Measurements from ENCODE around the gene CEACAM18.

CEACAM18 gene

DNA sequence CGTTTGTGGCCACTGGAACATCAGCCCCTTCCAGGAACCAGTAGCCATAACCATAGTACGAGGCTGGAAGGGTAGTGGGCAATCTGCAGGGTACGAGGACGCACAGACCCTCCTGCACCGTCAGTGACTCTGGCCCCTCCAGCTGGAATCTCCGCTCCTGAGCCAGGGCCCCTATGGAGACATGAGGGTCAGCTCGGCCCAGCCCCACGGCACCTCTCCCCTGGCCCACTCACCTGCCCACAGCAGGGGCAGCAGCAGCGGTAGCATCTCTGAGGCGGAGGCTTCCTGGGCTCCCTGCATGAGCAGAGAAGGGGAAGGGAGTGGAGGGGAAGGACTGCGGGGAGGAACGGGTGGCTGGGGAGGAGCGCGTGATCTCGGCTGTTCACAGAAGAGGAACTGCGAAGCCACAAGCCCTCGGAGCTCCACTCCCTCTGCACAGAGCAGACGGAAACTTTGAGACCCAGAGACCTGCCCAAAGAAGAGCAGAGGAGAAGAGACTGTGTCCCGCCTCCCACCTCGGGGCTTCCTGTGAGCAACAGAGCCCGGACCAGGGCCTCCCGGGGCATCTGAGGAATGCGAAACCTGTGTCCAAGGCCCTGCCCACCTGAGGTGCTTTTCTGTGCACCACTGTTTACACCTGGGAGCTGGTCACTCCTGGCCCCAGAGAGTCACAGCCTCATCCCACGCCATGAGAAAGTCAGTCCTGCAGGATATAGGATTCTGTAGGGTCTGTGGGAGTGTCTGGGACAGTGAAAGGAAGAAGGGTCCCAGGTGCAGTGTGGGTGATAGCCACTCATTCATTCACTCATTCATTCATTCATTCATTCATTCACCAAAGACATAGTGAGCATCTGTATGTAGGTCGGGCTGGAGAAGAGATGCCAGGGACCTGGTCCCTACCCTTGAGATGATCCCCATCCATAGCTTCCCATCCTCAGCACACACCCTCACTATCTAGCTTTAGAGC lies 53.3 kb downstream of the CEACAM18 start, which contains the start of gene SIGLEC6:
SIGLEC6 (minus strand) TSS at position 322 of the 967 bp plus-strand sequence; CDS start at position 300, 22 bp downstream.
- no peak for FAIRE-seq
- DNase-seq (ENCODE audit: insufficient read length, low spot score) = no peak
- TF ChIP-seq, protein P1, sequence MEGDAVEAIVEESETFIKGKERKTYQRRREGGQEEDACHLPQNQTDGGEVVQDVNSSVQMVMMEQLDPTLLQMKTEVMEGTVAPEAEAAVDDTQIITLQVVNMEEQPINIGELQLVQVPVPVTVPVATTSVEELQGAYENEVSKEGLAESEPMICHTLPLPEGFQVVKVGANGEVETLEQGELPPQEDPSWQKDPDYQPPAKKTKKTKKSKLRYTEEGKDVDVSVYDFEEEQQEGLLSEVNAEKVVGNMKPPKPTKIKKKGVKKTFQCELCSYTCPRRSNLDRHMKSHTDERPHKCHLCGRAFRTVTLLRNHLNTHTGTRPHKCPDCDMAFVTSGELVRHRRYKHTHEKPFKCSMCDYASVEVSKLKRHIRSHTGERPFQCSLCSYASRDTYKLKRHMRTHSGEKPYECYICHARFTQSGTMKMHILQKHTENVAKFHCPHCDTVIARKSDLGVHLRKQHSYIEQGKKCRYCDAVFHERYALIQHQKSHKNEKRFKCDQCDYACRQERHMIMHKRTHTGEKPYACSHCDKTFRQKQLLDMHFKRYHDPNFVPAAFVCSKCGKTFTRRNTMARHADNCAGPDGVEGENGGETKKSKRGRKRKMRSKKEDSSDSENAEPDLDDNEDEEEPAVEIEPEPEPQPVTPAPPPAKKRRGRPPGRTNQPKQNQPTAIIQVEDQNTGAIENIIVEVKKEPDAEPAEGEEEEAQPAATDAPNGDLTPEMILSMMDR (IDR thresholded peaks at IDR 0.05; ENCODE audit: insufficient read depth, missing control alignments) = no peak

DNA sequence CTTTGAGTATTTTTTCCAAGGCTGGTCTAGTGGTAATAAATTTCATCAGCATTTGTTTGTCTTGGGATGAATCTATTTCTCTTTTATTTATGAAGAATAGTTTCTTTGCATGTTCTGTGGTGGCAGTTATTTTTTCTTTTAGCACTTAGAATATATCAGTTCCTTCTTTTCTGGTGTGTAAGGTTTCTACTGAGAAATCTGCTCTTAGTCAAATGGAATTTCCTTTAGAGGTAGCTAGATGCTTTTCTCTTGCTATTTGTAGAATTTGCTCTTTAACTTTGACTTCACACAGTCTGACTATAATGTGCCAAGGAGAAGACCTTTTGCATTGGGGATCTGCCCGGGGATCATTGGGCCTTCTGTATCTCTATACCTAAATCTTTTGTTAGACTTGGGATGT lies 57.2 kb downstream of the CEACAM18 start:
- DNase-seq (ENCODE audit: insufficient read length, low spot score) (no peak), FAIRE-seq (no peak)
- TF ChIP-seq, protein P1 (IDR thresholded peaks at IDR 0.05; ENCODE audit: insufficient read depth, missing control alignments) = no peak

DNA sequence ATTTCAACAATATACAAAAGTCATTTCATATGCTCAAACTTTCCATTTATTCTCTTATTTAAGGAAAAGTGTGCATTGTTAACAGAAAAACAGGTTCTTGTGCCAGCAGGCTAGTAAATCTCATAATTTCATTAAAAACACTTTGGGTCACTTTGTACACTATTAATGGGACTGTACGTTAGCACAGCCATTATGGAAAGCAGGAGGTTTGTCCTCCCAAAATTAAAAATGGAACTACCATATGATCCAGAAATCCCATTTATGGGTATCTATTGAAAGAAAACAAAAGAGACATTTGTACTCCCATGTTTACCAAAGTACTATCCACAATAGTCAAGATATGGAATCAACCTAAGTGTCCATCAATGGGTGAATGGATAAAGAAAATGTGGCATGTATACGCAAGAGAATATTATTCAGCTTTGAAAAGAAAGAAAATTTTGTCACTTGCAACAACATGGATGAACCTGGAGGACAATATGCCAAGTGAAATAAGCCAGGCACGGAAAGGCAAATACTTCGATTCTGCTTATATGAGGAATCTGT lies 61.6 kb downstream of the CEACAM18 start:
- TF ChIP-seq, protein P1 (IDR thresholded peaks at IDR 0.05; ENCODE audit: insufficient read depth, missing control alignments) = no peak
- DNase-seq (ENCODE audit: insufficient read length, low spot score) (no peak), FAIRE-seq (no peak)

Measured in D721Med (cell line).